Nephron progenitor cell (in vitro differentiated cells): ENCODE measurements around the gene GAS2L1.

Experiments
- DNase-seq: peaks from one replicate; pipeline ENCODE4 v3.0.0; 2021
- H3K27ac Mint-ChIP-seq: 2 replicates; pipeline ENCODE4 v1.8.0; 2021; ENCODE audit warnings: mild to moderate bottlenecking, moderate library complexity, mixed read lengths
- H3K27me3 Mint-ChIP-seq: 2 replicates; pipeline ENCODE4 v1.8.0; 2021; ENCODE audit warnings: mild to moderate bottlenecking, low read depth, mixed read lengths; ENCODE audit not compliant: poor library complexity
- H3K36me3 Mint-ChIP-seq: 2 replicates; pipeline ENCODE4 v1.8.0; 2021; ENCODE audit warnings: low read depth, mixed read lengths
- H3K4me1 Mint-ChIP-seq: 2 replicates; pipeline ENCODE4 v1.8.0; 2021; ENCODE audit warnings: mixed read lengths
- H3K4me3 Mint-ChIP-seq: 2 replicates; pipeline ENCODE4 v1.8.0; 2021; ENCODE audit warnings: mild to moderate bottlenecking, moderate library complexity, mixed read lengths
- H3K9me3 Mint-ChIP-seq: 2 replicates; pipeline ENCODE4 v1.8.0; 2021; ENCODE audit warnings: mild to moderate bottlenecking, moderate library complexity, mixed read lengths
- TF ChIP-seq, protein P1 (sequence below): fragments of 200-600 bp; sonication (generic); IDR thresholded peaks from 2 replicates; pipeline ENCODE4 v1.5.0; 2021; ENCODE audit warnings: antibody characterized with exemption

GAS2L1 gene

DNA sequence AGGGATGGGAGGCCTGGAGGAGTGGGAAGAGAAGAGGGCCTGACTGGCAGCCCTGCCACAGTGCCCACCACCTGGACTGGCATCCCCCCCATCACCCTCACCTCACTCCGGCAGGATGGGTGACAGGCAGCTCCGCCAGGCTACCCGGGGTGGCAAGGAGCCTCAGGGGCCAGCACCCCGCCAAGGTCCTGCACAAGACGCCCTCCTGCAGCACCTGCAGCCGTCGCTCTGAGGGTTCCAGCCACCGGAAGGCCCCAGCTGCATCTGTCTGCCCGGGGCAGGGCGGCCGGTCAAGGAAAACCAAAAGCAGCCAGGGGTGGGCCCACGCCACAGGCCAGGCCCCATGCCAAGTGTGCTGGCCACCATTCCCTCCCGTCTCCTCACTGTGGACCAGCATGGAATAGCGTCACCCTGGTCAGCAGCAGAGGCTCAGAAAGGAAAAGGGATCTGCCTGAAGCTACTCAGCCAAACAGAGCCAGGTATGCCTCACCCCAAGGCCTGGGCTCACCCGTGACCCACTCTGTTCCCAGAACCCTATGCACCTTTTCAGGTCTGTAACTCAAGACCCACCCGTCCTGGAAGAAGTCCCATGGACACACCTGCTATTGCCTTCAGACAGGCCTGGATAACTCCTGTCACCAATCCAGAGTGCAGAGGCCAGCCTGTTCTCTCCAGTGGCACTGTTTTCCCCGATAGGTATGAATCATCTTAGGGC lies 45.7 kb upstream of the GAS2L1 start:
- peak overlapping the region; percentile 80 for H3K27ac Mint-ChIP-seq
- H3K27me3 Mint-ChIP-seq: no peaks in the 10 kb centered on the region
- no peak for DNase-seq
- peaks cover 9% of the 10 kb centered on the region for H3K36me3 Mint-ChIP-seq
- H3K4me3 Mint-ChIP-seq: no peak overlapping the region
- peaks cover 2% of the 10 kb centered on the region for H3K4me1 Mint-ChIP-seq
- no peaks in the 10 kb centered on the region for H3K9me3 Mint-ChIP-seq
- TF ChIP-seq, protein P1, sequence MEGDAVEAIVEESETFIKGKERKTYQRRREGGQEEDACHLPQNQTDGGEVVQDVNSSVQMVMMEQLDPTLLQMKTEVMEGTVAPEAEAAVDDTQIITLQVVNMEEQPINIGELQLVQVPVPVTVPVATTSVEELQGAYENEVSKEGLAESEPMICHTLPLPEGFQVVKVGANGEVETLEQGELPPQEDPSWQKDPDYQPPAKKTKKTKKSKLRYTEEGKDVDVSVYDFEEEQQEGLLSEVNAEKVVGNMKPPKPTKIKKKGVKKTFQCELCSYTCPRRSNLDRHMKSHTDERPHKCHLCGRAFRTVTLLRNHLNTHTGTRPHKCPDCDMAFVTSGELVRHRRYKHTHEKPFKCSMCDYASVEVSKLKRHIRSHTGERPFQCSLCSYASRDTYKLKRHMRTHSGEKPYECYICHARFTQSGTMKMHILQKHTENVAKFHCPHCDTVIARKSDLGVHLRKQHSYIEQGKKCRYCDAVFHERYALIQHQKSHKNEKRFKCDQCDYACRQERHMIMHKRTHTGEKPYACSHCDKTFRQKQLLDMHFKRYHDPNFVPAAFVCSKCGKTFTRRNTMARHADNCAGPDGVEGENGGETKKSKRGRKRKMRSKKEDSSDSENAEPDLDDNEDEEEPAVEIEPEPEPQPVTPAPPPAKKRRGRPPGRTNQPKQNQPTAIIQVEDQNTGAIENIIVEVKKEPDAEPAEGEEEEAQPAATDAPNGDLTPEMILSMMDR: no peak

DNA sequence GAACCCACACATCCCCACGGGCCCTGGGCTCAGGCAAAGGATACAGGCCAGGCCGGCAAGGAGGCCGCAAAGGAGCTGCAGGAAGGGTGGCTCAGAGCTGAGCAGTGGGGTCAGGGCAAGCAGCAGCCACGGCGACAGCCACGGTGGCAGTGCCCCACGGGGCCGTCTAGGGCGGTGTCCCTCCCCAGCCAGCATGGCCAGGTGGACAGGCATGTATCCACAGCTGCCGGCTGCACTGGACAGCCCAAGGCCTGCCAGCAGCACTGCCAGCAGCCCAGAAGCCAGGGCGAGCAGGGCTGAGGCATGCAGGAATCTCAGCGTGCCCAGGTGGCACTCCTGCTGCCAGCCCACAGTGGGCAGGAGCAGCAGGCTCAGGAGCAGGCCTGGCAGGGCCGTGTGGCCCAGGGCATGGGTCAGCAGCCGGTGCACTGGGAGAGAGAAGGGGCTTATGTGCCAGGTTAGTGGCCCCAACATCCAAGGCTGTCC lies 42.6 kb upstream of the GAS2L1 start:
- Mint-ChIP-seq H3K9me3 (no peaks in the 10 kb centered on the region), H3K27ac (no peak overlapping the region), H3K36me3 (peaks cover 9% of the 10 kb centered on the region), H3K4me1 (peaks cover 22% of the 10 kb centered on the region), H3K4me3 (no peak overlapping the region), H3K27me3 (peaks cover 5% of the 10 kb centered on the region)
- DNase-seq: no peak
- TF ChIP-seq, protein P1: no peak

DNA sequence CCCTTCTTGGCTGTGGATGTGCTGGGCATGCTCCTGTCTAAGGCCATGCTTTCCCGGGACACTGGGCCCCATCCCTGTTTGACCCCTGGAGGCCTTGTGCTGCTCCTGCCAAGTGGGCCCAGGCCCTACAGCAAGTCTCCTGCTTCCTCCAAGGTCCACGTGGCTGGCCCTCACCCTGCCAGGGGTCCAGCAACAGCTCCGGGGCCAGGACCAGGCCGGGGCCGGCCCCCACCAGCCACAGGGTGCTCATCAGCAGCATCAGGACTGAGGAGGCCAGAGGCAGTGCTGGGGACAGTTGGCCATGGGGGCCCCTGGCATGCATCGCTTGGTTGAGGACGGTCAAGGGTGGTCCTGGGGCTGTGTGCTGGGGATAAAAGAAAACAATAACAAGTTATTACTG lies 41.1 kb upstream of the GAS2L1 start:
- Mint-ChIP-seq H3K4me3 (no peak overlapping the region), H3K4me1 (peaks cover 37% of the 10 kb centered on the region), H3K9me3 (no peaks in the 10 kb centered on the region), H3K27ac (no peak overlapping the region), H3K36me3 (peaks cover 20% of the 10 kb centered on the region), H3K27me3 (peaks cover 5% of the 10 kb centered on the region)
- TF ChIP-seq, protein P1: no peak
- DNase-seq: no peak

- DNase-seq: no peak
- peaks cover 5% of the 10 kb centered on the region for H3K27me3 Mint-ChIP-seq
- H3K4me1 Mint-ChIP-seq: peaks cover 43% of the 10 kb centered on the region
- H3K27ac Mint-ChIP-seq: peak overlapping the region; percentile 77
- H3K9me3 Mint-ChIP-seq: no peaks in the 10 kb centered on the region
- H3K36me3 Mint-ChIP-seq: peaks cover 24% of the 10 kb centered on the region
- TF ChIP-seq, protein P1: no peak
- peak overlapping the region; percentile 96 for H3K4me3 Mint-ChIP-seq
Measured at GRCh38 chr22:29265929-29266328, 40.5 kb upstream of the GAS2L1 start.

GRCh38 chr22:29266564-29267461 lies 39.6 kb upstream of the GAS2L1 start:
- H3K27me3 Mint-ChIP-seq: peaks cover 5% of the 10 kb centered on the region
- no peaks in the 10 kb centered on the region for H3K9me3 Mint-ChIP-seq
- peak overlapping the region; percentile 77 for H3K27ac Mint-ChIP-seq
- DNase-seq: peak; percentile 23
- H3K4me1 Mint-ChIP-seq: peaks cover 52% of the 10 kb centered on the region
- peaks cover 30% of the 10 kb centered on the region for H3K36me3 Mint-ChIP-seq
- peak overlapping the region; percentile 96 for H3K4me3 Mint-ChIP-seq
- TF ChIP-seq, protein P1: no peak
